A549 (cell line): Measurements from ENCODE around the gene KIF12. TPM values are rescaled to one million over a fixed set of nuclear protein-coding genes. Genes with fewer than 3 reads are reported as not detected.

Source experiments
- ATAC-seq, 2 experiments: fragments of 200-7000 bp in 1 of 2; fragments of >200 bp in 1 of 2; cut with Nextera tagmentation in 1 of 2; cut with Tn5 transposase in 1 of 2; 3 replicates each; pipeline versions ENCODE4 v1.8.0 to v1.9.1; 2018 to 2020; ENCODE audit warnings: mild to moderate bottlenecking in 1 of 2, moderate library complexity in 1 of 2
- CTCF ChIA-PET: fragments of 300-600 bp; sonication (Branson Sonifier 250); formaldehyde crosslinking; extraction: SDS; loops from one replicate; lab custom pipeline; 2021; ENCODE audit warnings: antibody characterized with exemption, inconsistent platforms; lab: Yijun Ruan, JAX
- POLR2A ChIA-PET: fragments of 350-600 bp; formaldehyde crosslinking; extraction: SDS; loops from one replicate; lab custom pipeline; 2021; ENCODE audit warnings: antibody characterized with exemption, inconsistent platforms; lab: Yijun Ruan, JAX
- DNase-seq, 2 experiments: peaks; one replicate each; pipeline versions ENCODE4 v3.0.0 to v3.0.0-alpha.2; 2011 to 2016; ENCODE audit warnings: low read depth in 1 of 2, low spot score in 1 of 2
- FAIRE-seq: peaks from 2 replicates; lab custom pipeline; 2011; peaks lifted over from hg19 to GRCh38; lab: Jason Lieb, UNC
- H3K27ac ChIP-seq, 2 experiments: fragments of >200 bp; sonication (Bioruptor Twin); formaldehyde crosslinking; 3 replicates each; pipeline ENCODE4 v1.5.1; 2016 to 2017
- H3K4me1 ChIP-seq: fragments of >200 bp; sonication (Bioruptor Twin); formaldehyde crosslinking; 3 replicates; pipeline ENCODE4 v1.6.1; 2016
- H3K4me2 ChIP-seq: fragments of >200 bp; sonication (Bioruptor Twin); formaldehyde crosslinking; 3 replicates; pipeline ENCODE4 v1.6.1; 2016
- H3K4me3 ChIP-seq: fragments of >200 bp; sonication (Bioruptor Twin); formaldehyde crosslinking; 3 replicates; pipeline ENCODE4 v1.5.1; 2016
- H3K9me3 ChIP-seq: fragments of >200 bp; sonication (Bioruptor Twin); formaldehyde crosslinking; 3 replicates; pipeline ENCODE4 v1.6.1; 2016
- BHLHE40 ChIP-seq: IDR thresholded peaks from 2 replicates; pipeline ENCODE4 v1.6.1; 2012; ENCODE audit warnings: low read depth, low read length, inconsistent platforms
- EHMT2 ChIP-seq: fragments of 200-600 bp; sonication (generic); IDR thresholded peaks from 2 replicates; pipeline ENCODE4 v1.6.1; 2016; ENCODE audit warnings: antibody characterized with exemption, low read depth, mild to moderate bottlenecking, moderate library complexity
- EP300 ChIP-seq, 2 experiments: fragments of >200 bp; sonication (Bioruptor Twin); formaldehyde crosslinking; IDR thresholded peaks; 2 replicates in 1 of 2; 3 replicates in 1 of 2; pipeline ENCODE4 v1.6.1; 2016 to 2017
- HMGXB4 ChIP-seq: fragments of 250-450 bp; sonication (Bioruptor Pico); IDR thresholded peaks from 2 replicates; pipeline ENCODE4 v1.5.0; 2021; ENCODE audit warnings: mild to moderate bottlenecking, moderate library complexity, borderline replicate concordance
- HOXB5 ChIP-seq: fragments of 250-450 bp; sonication (Bioruptor Pico); IDR thresholded peaks from 2 replicates; pipeline ENCODE4 v1.5.0; 2020; ENCODE audit warnings: mild to moderate bottlenecking, moderate library complexity
- KDM5A ChIP-seq: fragments of 200-600 bp; sonication (generic); IDR thresholded peaks from 2 replicates; pipeline ENCODE4 v1.6.1; 2016; ENCODE audit warnings: antibody characterized with exemption, mild to moderate bottlenecking
- MAFK ChIP-seq: fragments of 450-650 bp; IDR thresholded peaks from 2 replicates; pipeline ENCODE4 v1.6.1; 2014; ENCODE audit not compliant: partially characterized antibody
- MAZ ChIP-seq: fragments of 150-350 bp; IDR thresholded peaks from 2 replicates; pipeline ENCODE4 v1.6.1; 2014; ENCODE audit warnings: antibody characterized with exemption, low read depth, low read length, borderline replicate concordance
- NFE2L2 ChIP-seq: fragments of 150-350 bp; conservative IDR thresholded peaks from 2 replicates; pipeline ENCODE4 v1.6.1; 2014; ENCODE audit warnings: low read length
- PBX3 ChIP-seq: IDR thresholded peaks from 2 replicates; pipeline ENCODE4 v1.6.1; 2012
- PHF8 ChIP-seq: fragments of 200-600 bp; sonication (generic); IDR thresholded peaks from 2 replicates; pipeline ENCODE4 v1.6.1; 2016; ENCODE audit warnings: low read depth, mild to moderate bottlenecking, antibody characterized with exemption, moderate library complexity, borderline replicate concordance
- RAD21 ChIP-seq, 2 experiments: fragments of >200 bp in 1 of 2; sonication (Bioruptor Twin) in 1 of 2; formaldehyde crosslinking in 1 of 2; IDR thresholded peaks in 1 of 2; conservative IDR thresholded peaks in 1 of 2; 2 replicates in 1 of 2; 3 replicates in 1 of 2; pipeline ENCODE4 v1.6.1; 2012 to 2018; ENCODE audit warnings: inconsistent platforms in 1 of 2
- REST ChIP-seq: fragments of 200-600 bp; sonication (generic); IDR thresholded peaks from 2 replicates; pipeline ENCODE4 v1.6.1; 2016; ENCODE audit warnings: antibody characterized with exemption, mild to moderate bottlenecking, moderate library complexity
- RFX5 ChIP-seq: fragments of 450-650 bp; IDR thresholded peaks from 2 replicates; pipeline ENCODE4 v1.7.1; 2014; ENCODE audit warnings: antibody characterized with exemption, mild to moderate bottlenecking, moderate library complexity
- TFCP2L1 ChIP-seq: fragments of 250-450 bp; sonication (Bioruptor Pico); IDR thresholded peaks from 2 replicates; pipeline ENCODE4 v1.5.0; 2021; ENCODE audit warnings: mild to moderate bottlenecking
- USF2 ChIP-seq: fragments of 450-650 bp; IDR thresholded peaks from 2 replicates; pipeline ENCODE4 v1.6.1; 2014; ENCODE audit warnings: antibody characterized with exemption
- WGBS: methylation state at CpG from one replicate; pipeline ENCODE4 v1.1.6; 2017; ENCODE audit errors: missing lambda C conversion rate; 5-methylcytosine and 5-hydroxymethylcytosine counted together
- polyA plus RNA-seq, 4 experiments: library from polyadenylated mRNA; depleted of rRNA in 3 of 4; stranded (reverse); fragments of >200 nt; fragmentation: RNase III in 1 of 4; extraction: RNeasy Plus Mini Kit Qiagen cat#74134 plus additional on column Dnase treatment in 1 of 4; gene quantifications; 2 replicates in 3 of 4; 3 replicates in 1 of 4; pipeline ENCODE4 v1.2.3, GENCODE V29; 2011 to 2017
- TF ChIP-seq, protein P1 (sequence below): fragments of 250-450 bp; sonication (Bioruptor Pico); IDR thresholded peaks from 2 replicates; pipeline ENCODE4 v1.5.0; 2020; ENCODE audit warnings: low read depth, mild to moderate bottlenecking, moderate library complexity

The KIF12 gene
- polyA plus RNA-seq, 2 of the 4 experiments (the other 2 are of a cell fraction): 6.0 to 6.3 TPM

DNA sequence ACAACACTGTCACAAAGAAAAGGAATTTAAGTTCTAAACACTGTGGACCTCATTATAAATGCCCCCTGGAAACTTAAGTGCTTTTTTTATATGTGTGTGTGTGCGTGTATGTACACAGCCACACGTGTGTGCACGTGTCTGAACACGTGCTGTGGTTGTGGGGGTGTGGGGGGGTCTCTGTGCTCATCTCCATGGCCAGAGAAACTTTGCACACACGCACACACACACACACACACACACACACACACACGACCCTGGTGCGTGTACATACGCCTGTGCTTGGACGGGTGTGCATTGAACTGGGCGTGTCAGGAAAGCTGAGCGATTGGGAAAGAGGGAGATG is 48.9 kb downstream of the KIF12 start:
- DNase-seq (no peak), ATAC-seq (no peak), FAIRE-seq (no peak)
- H3K27ac ChIP-seq: no peak overlapping the region
- no peak overlapping the region for H3K4me3 ChIP-seq
- 87% methylated on average over 11 of the region's 11 CpGs for WGBS
- CTCF ChIA-PET: interaction anchor here (0.9 to 1.8 kb wide), 2 partner anchors 33 to 368 kb away, joined by 3 to 7 read pairs; no protein-coding TSS in a partner anchor
- no peaks in the 10 kb centered on the region for H3K9me3 ChIP-seq
- H3K4me1 ChIP-seq: no peaks in the 10 kb centered on the region
- no peak for TF ChIP-seq REST
- TF ChIP-seq TFCP2L1 (CRISPR knock-in tag): no peak
- POLR2A ChIA-PET: no interaction called here
- no peak overlapping the region for H3K4me2 ChIP-seq

DNA sequence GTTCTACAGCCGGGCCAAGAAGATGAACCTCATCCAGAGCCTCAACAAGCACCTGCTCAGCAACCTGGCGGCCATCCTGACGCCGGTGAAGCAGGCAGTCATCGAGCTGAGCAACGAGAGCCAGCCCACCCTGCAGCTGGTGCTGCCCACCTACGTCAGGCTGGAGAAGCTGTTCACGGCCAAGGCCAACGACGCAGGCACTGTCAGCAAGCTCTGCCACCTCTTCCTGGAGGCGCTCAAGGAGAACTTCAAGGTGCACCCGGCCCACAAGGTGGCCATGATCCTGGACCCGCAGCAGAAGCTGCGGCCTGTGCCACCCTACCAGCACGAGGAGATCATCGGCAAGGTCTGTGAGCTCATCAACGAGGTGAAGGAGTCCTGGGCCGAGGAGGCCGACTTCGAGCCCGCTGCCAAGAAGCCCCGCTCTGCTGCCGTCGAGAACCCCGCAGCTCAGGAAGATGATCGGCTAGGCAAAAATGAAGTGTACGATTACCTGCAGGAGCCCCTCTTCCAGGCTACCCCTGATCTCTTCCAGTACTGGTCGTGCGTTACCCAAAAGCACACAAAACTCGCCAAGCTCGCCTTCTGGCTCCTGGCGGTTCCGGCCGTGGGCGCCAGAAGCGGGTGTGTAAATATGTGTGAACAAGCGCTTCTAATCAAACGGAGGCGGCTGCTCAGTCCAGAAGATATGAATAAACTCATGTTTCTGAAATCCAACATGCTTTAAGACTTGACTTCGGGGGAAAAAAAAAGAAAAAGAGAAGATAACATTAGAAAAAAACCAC is 49.5 kb downstream of the KIF12 start:
- Histone ChIP-seq H3K4me1 (no peaks in the 10 kb centered on the region), H3K27ac (no peak overlapping the region), H3K9me3 (no peaks in the 10 kb centered on the region), H3K4me3 (no peak overlapping the region), H3K4me2 (no peak overlapping the region)
- ChIA-PET POLR2A (no interaction called here), CTCF (interaction anchor here (1.8 kb wide), 1 partner anchor 33 kb away, joined by 7 read pairs; no protein-coding TSS in a partner anchor)
- WGBS: 93% methylated on average over 36 of the region's 40 CpGs
- ATAC-seq: no peak
- TF ChIP-seq KDM5A (no peak), PBX3 (no peak), MAZ (no peak), RFX5 (no peak), EHMT2 (no peak), USF2 (no peak), TFCP2L1 (CRISPR knock-in tag) (no peak), PHF8 (no peak), RAD21 (conservative IDR thresholded peaks at IDR 0.05 in 1 of 2, IDR thresholded peaks at IDR 0.05 in 1 of 2) (no peak), HMGXB4 (CRISPR knock-in tag) (no peak), NFE2L2 (no peak), EP300 (IDR thresholded peaks at IDR 0.05) (no peak), HOXB5 (no peak), MAFK (no peak), BHLHE40 (no peak)
- TF ChIP-seq, protein P1, sequence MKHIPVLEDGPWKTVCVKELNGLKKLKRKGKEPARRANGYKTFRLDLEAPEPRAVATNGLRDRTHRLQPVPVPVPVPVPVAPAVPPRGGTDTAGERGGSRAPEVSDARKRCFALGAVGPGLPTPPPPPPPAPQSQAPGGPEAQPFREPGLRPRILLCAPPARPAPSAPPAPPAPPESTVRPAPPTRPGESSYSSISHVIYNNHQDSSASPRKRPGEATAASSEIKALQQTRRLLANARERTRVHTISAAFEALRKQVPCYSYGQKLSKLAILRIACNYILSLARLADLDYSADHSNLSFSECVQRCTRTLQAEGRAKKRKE (CRISPR knock-in tag): no peak
- no peak for DNase-seq
- no peak for FAIRE-seq
